ENCODE results near the gene TLE3.

DNA sequence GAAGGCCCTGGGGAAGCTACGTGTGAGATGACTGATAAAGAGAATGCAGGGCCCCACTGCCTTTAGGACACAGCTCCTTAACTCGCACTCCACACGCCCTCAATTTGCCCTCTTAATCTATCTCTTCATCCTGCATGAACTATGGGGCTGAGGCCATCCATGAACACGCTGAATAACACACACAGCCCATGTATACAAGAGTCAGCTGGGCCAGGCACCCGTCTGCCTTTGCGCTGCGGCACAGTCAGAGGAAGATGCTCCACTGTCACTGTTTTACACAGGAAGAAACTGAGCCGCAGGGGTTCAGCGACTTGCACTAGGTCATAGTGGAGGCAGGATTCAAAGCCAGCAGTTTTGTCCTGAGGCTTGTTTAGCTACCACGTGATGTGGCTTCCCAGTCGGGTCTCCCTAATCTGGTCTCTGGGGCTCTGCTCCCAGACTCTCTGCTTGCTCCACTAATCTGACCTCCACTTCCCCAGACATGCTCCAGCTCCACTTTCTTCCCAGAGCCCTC is 43.9 kb downstream of the TLE3 start:
- TF ChIP-seq, protein P1, sequence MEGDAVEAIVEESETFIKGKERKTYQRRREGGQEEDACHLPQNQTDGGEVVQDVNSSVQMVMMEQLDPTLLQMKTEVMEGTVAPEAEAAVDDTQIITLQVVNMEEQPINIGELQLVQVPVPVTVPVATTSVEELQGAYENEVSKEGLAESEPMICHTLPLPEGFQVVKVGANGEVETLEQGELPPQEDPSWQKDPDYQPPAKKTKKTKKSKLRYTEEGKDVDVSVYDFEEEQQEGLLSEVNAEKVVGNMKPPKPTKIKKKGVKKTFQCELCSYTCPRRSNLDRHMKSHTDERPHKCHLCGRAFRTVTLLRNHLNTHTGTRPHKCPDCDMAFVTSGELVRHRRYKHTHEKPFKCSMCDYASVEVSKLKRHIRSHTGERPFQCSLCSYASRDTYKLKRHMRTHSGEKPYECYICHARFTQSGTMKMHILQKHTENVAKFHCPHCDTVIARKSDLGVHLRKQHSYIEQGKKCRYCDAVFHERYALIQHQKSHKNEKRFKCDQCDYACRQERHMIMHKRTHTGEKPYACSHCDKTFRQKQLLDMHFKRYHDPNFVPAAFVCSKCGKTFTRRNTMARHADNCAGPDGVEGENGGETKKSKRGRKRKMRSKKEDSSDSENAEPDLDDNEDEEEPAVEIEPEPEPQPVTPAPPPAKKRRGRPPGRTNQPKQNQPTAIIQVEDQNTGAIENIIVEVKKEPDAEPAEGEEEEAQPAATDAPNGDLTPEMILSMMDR (conservative IDR thresholded peaks at IDR 0.05 in 1 of 2, IDR thresholded peaks at IDR 0.05 in 1 of 2; ENCODE audit: low read depth in 1 of 2, low read length in 2 of 2): no peak
- TF ChIP-seq EZH2 (IDR thresholded peaks at IDR 0.05; ENCODE audit: low read length, missing control alignments): no peak

Measured in fibroblast of lung (primary cell).